Stimulated activated naive CD4-positive, alpha-beta T cell (primary cell): ENCODE results near the gene GNG12.

ENCODE experiments used
- DNase-seq, 6 experiments: peaks; one replicate each; lab custom pipeline; 2025; lab: John Stamatoyannopoulos, UW

GNG12 gene

GRCh38 chr1:67832737-67833601 is at the start of gene GNG12:
GNG12 (minus strand) TSS chr1:67833467; CDS start chr1:67707686, 125,781 bp downstream.
- DNase-seq: no peak

- no peak for DNase-seq
These were observed 49.1 kb upstream of the GNG12 start for GRCh38 chr1:67882196-67882958.

GRCh38 chr1:67880056-67880601 is 46.9 kb upstream of the GNG12 start:
- no peak for DNase-seq

GRCh38 chr1:67879485-67879884 is 46.2 kb upstream of the GNG12 start:
- DNase-seq: no peak

- no peak for DNase-seq
These were observed 41.3 kb upstream of the GNG12 start for GRCh38 chr1:67874501-67875111.

- DNase-seq: no peak
These were observed 36.0 kb upstream of the GNG12 start for GRCh38 chr1:67869233-67869632.

GRCh38 chr1:67863637-67864036 is 30.4 kb upstream of the GNG12 start:
- no peak for DNase-seq

- no peak for DNase-seq
These were observed 29.4 kb upstream of the GNG12 start for GRCh38 chr1:67862685-67863084.

- no peak for DNase-seq
These were observed 28.7 kb upstream of the GNG12 start for GRCh38 chr1:67861856-67862516.

GRCh38 chr1:67860776-67861175 is 27.5 kb upstream of the GNG12 start:
- no peak for DNase-seq

GRCh38 chr1:67856921-67857320 is 23.7 kb upstream of the GNG12 start:
- no peak for DNase-seq

- DNase-seq: no peak
These were observed 22.7 kb upstream of the GNG12 start for GRCh38 chr1:67855961-67856360.

- DNase-seq: no peak
These were observed 22.2 kb upstream of the GNG12 start for GRCh38 chr1:67855444-67855843.

GRCh38 chr1:67853704-67854103 is 20.4 kb upstream of the GNG12 start:
- no peak for DNase-seq

- no peak for DNase-seq
These were observed 18.5 kb upstream of the GNG12 start for GRCh38 chr1:67851800-67852199.

- no peak for DNase-seq
These were observed 17.4 kb upstream of the GNG12 start for GRCh38 chr1:67850611-67851075.

- no peak for DNase-seq
These were observed 16.9 kb upstream of the GNG12 start for GRCh38 chr1:67850151-67850551.

- no peak for DNase-seq
These were observed 14.2 kb upstream of the GNG12 start for GRCh38 chr1:67847466-67847865.

- no peak for DNase-seq
These were observed 13.3 kb upstream of the GNG12 start for GRCh38 chr1:67846538-67846937.

GRCh38 chr1:67844988-67845387 is 11.7 kb upstream of the GNG12 start:
- no peak for DNase-seq

- no peak for DNase-seq
These were observed 10.5 kb upstream of the GNG12 start for GRCh38 chr1:67843746-67844145.

- no peak for DNase-seq
These were observed 10.1 kb upstream of the GNG12 start for GRCh38 chr1:67843331-67843730.
